GM12878 (cell line): Measurements from ENCODE around the gene AURKA. TPM values are rescaled to one million over a fixed set of nuclear protein-coding genes. Genes with fewer than 3 reads are reported as not detected.

Experiments
- ATAC-seq: fragments of 200-7000 bp; cut with Tn5 transposase; 3 replicates; pipeline ENCODE4 v1.9.1; 2020; ENCODE audit warnings: mild to moderate bottlenecking, moderate library complexity
- BruUV-seq: library from RNA; stranded (reverse); fragments of 400-500 nt; replicated peaks from 2 replicates; lab custom pipeline; 2021; lab: Mats Ljungman, UMichigan
- CTCF ChIA-PET: fragments of 300-600 bp; sonication (Branson Sonifier 250); formaldehyde crosslinking; extraction: SDS; loops from one replicate; lab custom pipeline; 2021; ENCODE audit warnings: inconsistent platforms; lab: Yijun Ruan, JAX
- POLR2A ChIA-PET: fragments of 350-600 bp; formaldehyde crosslinking; extraction: SDS; loops from one replicate; lab custom pipeline; 2021; ENCODE audit warnings: inconsistent platforms; lab: Charles Lee
- RAD21 ChIA-PET: fragments of 300-600 bp; sonication (Branson Sonifier 250); formaldehyde crosslinking; loops from one replicate; lab custom pipeline; 2023; ENCODE audit warnings: antibody characterized with exemption; ENCODE audit not compliant: unreplicated experiment; lab: Charles Lee
- SMC1A ChIA-PET: fragments of 300-600 bp; sonication (Branson Sonifier 250); formaldehyde crosslinking; loops from one replicate; lab custom pipeline; 2023; ENCODE audit not compliant: unreplicated experiment, uncharacterized antibody; lab: Charles Lee
- DNase-seq: peaks from one replicate; pipeline ENCODE4 v3.0.0-alpha.2; 2011; ENCODE audit warnings: low read depth, low spot score
- FAIRE-seq: peaks from 3 replicates; lab custom pipeline; 2011; peaks lifted over from hg19 to GRCh38; lab: Jason Lieb, UNC
- H2AFZ ChIP-seq: 2 replicates; pipeline ENCODE4 v1.6.0; 2011; ENCODE audit warnings: low read depth, low read length, control low read depth; ENCODE audit not compliant: control insufficient read depth
- H3K27ac ChIP-seq: 2 replicates; pipeline ENCODE4 v1.5.1; 2011; ENCODE audit warnings: control low read depth; ENCODE audit not compliant: control insufficient read depth, insufficient read depth
- H3K27me3 ChIP-seq, 2 experiments: replicated peaks in 1 of 2; 2 replicates each; pipeline versions ENCODE4 v1.6.0 to v1.6.1; 2011; ENCODE audit warnings: low read length in 1 of 2; ENCODE audit not compliant: control insufficient read depth in 2 of 2, insufficient read depth in 2 of 2
- H3K36me3 ChIP-seq, 2 experiments: 2 replicates each; pipeline ENCODE4 v1.5.1; 2011; ENCODE audit warnings: low read length in 1 of 2; ENCODE audit not compliant: control insufficient read depth in 2 of 2, insufficient read depth in 2 of 2
- H3K4me1 ChIP-seq: 2 replicates; pipeline ENCODE4 v1.6.1; 2011; ENCODE audit warnings: mild to moderate bottlenecking, low read length, moderate library complexity, mixed read lengths; ENCODE audit not compliant: control insufficient read depth, insufficient read depth
- H3K4me2 ChIP-seq: 2 replicates; pipeline ENCODE4 v1.6.0; 2011; ENCODE audit warnings: control low read depth; ENCODE audit not compliant: control insufficient read depth, insufficient read depth
- H3K4me3 ChIP-seq: fragments of 200-600 bp; sonication (generic); 2 replicates; pipeline ENCODE4 v1.5.1; 2016
- H3K79me2 ChIP-seq: 2 replicates; pipeline ENCODE4 v1.6.0; 2011; ENCODE audit warnings: low read length; ENCODE audit not compliant: control insufficient read depth, insufficient read depth
- H3K9ac ChIP-seq: 2 replicates; pipeline ENCODE4 v1.8.0; 2011; ENCODE audit warnings: low read length, control low read depth, mixed read lengths; ENCODE audit not compliant: control insufficient read depth, insufficient read depth
- H3K9me3 ChIP-seq: replicated peaks from 3 replicates; pipeline ENCODE4 v1.5.1; 2011; ENCODE audit warnings: mild to moderate bottlenecking, low read length; ENCODE audit not compliant: control insufficient read depth, insufficient read depth
- H4K20me1 ChIP-seq: 2 replicates; pipeline ENCODE4 v1.6.0; 2011; ENCODE audit not compliant: control insufficient read depth, insufficient read depth
- CHD2 ChIP-seq: IDR thresholded peaks from 2 replicates; pipeline ENCODE4 v1.6.1; 2011; ENCODE audit warnings: low read depth, low read length, improper control_type of control experiment, borderline replicate concordance
- CHD4 ChIP-seq: fragments of 200-600 bp; sonication (generic); IDR thresholded peaks from 2 replicates; pipeline ENCODE4 v1.6.1; 2016; ENCODE audit warnings: mild to moderate bottlenecking
- GABPA ChIP-seq: IDR thresholded peaks from 2 replicates; pipeline ENCODE4 v1.6.1; 2014; ENCODE audit warnings: antibody characterized with exemption, low read depth, mild to moderate bottlenecking, inconsistent platforms
- JUND ChIP-seq: IDR thresholded peaks from 2 replicates; pipeline ENCODE4 v1.6.1; 2012; ENCODE audit warnings: low read depth, mild to moderate bottlenecking, low read length, improper control_type of control experiment, moderate library complexity
- MTA2 ChIP-seq: fragments of 450-650 bp; IDR thresholded peaks from 2 replicates; pipeline ENCODE4 v1.6.1; 2016; ENCODE audit warnings: low read depth, mild to moderate bottlenecking, moderate library complexity
- NFYB ChIP-seq: IDR thresholded peaks from 2 replicates; pipeline ENCODE4 v1.6.1; 2011; ENCODE audit warnings: low read depth, mild to moderate bottlenecking, low read length, improper control_type of control experiment, moderate library complexity; ENCODE audit not compliant: insufficient read depth
- WGBS: methylation state at CpG from one replicate; pipeline ENCODE4 v1.1.6; 2016; ENCODE audit warnings: low lambda C conversion rate; ENCODE audit not compliant: insufficient replicate concordance, insufficient coverage; ENCODE audit errors: missing lambda C conversion rate; 5-methylcytosine and 5-hydroxymethylcytosine counted together
- in situ Hi-C: fragments of 300-500 bp; cut with MboI; formaldehyde crosslinking; loops from 9 replicates; pipeline ENCODE4 v1.14.3; 2018; ENCODE audit warnings: mixed read lengths
- intact Hi-C: fragments of 100-400 bp; cut with micrococcal nuclease; formaldehyde crosslinking; loops from one replicate; pipeline ENCODE4 v1.14.2; 2022; ENCODE audit not compliant: unreplicated experiment
- polyA plus RNA-seq, 11 experiments: library from polyadenylated mRNA; depleted of rRNA in 4 of 11; unstranded in 6 of 11; stranded (reverse) in 5 of 11; fragments of >200 nt; fragmentation: Nextera tagmentation in 4 of 11; fragmentation: Illumina TruSeq in 1 of 11; extraction: Ambion mirVana in 4 of 11; extraction: Trizol in 1 of 11; gene quantifications; 1 replicate in 1 of 11; 2 replicates in 10 of 11; pipeline versions ENCODE4 v1.2.1 to v1.2.3, GENCODE V29; 2011 to 2016; ENCODE audit warnings: inconsistent platforms in 2 of 11, missing spikeins in 2 of 11, low read depth in 1 of 11
- total RNA-seq, 4 experiments: library from RNA; depleted of rRNA in 3 of 4; stranded (reverse); fragments of >200 nt in 3 of 4; fragmentation: Illumina TruSeq in 1 of 4; extraction: Trizol in 1 of 4; gene quantifications; 2 replicates each; pipeline versions ENCODE4 v1.2.1 to v1.2.3, GENCODE V29; 2013 to 2021
- TF ChIP-seq, protein P1 (sequence below): IDR thresholded peaks from 2 replicates; pipeline ENCODE4 v1.6.1; 2012; ENCODE audit warnings: improper control_type of control experiment, low read depth, low read length; ENCODE audit not compliant: insufficient replicate concordance
- TF ChIP-seq, protein P2 (sequence below): fragments of 450-650 bp; IDR thresholded peaks from 2 replicates; pipeline ENCODE4 v1.6.1; 2014; ENCODE audit warnings: mild to moderate bottlenecking

AURKA gene
- total and polyA plus RNA-seq, 10 of the 15 experiments (the other 5 are each of a cell fraction or from before 2014, with no cell fraction given) = 57.3 to 122 (median 73.4) TPM

DNA sequence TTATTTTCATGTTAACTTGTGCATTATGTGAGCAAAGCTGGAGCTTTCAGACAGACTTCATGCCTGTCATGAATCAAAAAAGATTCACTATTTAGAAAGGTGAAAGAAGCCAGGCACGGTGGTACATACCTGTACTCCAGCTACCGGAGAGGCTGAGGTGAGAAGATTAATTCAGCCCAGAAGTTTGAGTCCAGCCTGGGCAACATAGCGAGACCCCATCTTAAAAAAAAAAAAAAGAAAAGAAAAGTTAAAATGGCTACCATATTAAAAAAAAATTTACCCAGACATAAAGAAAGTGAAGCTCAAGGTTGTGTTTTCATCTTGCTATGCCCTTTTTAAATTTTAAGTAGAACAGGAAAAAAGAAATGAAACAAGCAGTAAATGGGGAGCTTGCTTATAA is 20.9 kb upstream of the AURKA start (continued):
- TF ChIP-seq, protein P1, sequence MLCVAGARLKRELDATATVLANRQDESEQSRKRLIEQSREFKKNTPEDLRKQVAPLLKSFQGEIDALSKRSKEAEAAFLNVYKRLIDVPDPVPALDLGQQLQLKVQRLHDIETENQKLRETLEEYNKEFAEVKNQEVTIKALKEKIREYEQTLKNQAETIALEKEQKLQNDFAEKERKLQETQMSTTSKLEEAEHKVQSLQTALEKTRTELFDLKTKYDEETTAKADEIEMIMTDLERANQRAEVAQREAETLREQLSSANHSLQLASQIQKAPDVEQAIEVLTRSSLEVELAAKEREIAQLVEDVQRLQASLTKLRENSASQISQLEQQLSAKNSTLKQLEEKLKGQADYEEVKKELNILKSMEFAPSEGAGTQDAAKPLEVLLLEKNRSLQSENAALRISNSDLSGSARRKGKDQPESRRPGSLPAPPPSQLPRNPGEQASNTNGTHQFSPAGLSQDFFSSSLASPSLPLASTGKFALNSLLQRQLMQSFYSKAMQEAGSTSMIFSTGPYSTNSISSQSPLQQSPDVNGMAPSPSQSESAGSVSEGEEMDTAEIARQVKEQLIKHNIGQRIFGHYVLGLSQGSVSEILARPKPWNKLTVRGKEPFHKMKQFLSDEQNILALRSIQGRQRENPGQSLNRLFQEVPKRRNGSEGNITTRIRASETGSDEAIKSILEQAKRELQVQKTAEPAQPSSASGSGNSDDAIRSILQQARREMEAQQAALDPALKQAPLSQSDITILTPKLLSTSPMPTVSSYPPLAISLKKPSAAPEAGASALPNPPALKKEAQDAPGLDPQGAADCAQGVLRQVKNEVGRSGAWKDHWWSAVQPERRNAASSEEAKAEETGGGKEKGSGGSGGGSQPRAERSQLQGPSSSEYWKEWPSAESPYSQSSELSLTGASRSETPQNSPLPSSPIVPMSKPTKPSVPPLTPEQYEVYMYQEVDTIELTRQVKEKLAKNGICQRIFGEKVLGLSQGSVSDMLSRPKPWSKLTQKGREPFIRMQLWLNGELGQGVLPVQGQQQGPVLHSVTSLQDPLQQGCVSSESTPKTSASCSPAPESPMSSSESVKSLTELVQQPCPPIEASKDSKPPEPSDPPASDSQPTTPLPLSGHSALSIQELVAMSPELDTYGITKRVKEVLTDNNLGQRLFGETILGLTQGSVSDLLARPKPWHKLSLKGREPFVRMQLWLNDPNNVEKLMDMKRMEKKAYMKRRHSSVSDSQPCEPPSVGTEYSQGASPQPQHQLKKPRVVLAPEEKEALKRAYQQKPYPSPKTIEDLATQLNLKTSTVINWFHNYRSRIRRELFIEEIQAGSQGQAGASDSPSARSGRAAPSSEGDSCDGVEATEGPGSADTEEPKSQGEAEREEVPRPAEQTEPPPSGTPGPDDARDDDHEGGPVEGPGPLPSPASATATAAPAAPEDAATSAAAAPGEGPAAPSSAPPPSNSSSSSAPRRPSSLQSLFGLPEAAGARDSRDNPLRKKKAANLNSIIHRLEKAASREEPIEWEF = no peak
- TF ChIP-seq, all 136 proteins: peak for 0

DNA sequence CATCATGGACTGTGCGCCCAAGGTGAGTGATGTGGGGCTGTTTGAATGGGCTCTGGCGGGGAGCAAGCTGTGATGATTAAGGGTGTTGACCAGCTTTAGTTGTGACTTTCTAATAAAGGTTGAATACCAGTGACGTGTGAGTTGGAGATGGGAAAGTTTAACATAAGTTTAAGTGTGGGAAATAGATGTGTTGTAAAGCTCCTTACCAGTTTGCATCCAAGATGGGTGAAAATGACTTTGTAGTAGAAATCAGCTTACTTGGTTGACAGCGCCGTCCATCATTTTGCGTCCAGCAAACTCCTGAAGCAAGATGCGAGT is 20.4 kb upstream of the AURKA start:
- ChIA-PET RAD21 (interaction anchor here (0.7 to 1.7 kb wide), 6 partner anchors 12 to 64 kb away, joined by 3 to 8 read pairs (median 4); partner anchors contain the start of genes AURKA and CSTF1), CTCF (interaction anchor here (0.7 to 2.1 kb wide), 9 partner anchors 12 to 138 kb away, joined by 3 to 13 read pairs (median 3); partner anchors contain the start of genes AURKA and CSTF1)
- H3K4me2 ChIP-seq = peak overlapping the region; percentile 69
- 0 out of 2 replicates have a peak overlapping the region, but pooled peaks have one; percentile 32 for H3K27ac ChIP-seq
- no peaks in the 10 kb centered on the region for H3K9me3 ChIP-seq
- H4K20me1 ChIP-seq = no peaks in the 10 kb centered on the region
- H3K27me3 ChIP-seq = no peaks in the 10 kb centered on the region
- no peak for FAIRE-seq
- no peak overlapping the region for H3K4me3 ChIP-seq
- no peaks in the 10 kb centered on the region for H3K79me2 ChIP-seq
- peaks cover 0 to 4% of the 10 kb centered on the region in 2 experiments; a peak in 1 of 4 replicates for H3K36me3 ChIP-seq
- ATAC-seq = no peak
- intact Hi-C loops = no loop called here
- no peak for DNase-seq
- TF ChIP-seq CHD4 (no peak), CHD2 (no peak), GABPA (no peak), MTA2 (no peak), JUND (no peak), NFYB (no peak)
- TF ChIP-seq, protein P2, sequence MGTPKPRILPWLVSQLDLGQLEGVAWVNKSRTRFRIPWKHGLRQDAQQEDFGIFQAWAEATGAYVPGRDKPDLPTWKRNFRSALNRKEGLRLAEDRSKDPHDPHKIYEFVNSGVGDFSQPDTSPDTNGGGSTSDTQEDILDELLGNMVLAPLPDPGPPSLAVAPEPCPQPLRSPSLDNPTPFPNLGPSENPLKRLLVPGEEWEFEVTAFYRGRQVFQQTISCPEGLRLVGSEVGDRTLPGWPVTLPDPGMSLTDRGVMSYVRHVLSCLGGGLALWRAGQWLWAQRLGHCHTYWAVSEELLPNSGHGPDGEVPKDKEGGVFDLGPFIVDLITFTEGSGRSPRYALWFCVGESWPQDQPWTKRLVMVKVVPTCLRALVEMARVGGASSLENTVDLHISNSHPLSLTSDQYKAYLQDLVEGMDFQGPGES = no peak
- TF ChIP-seq, all 136 proteins: peak for 0
- 97% methylated on average over 7 of the region's 7 CpGs for WGBS
- no TSS peak for BruUV-seq
- peaks cover 6% of the 10 kb centered on the region; the same call in 1 of the 2 replicates for H3K4me1 ChIP-seq
- ChIA-PET POLR2A (interaction anchor here (0.6 kb wide), 1 partner anchor 51 kb away, joined by 4 read pairs; no protein-coding TSS in a partner anchor), SMC1A (interaction anchor here (1.0 to 1.4 kb wide), 8 partner anchors 9 to 138 kb away, joined by 3 to 6 read pairs (median 4); no protein-coding TSS in a partner anchor)
- in situ Hi-C loops = no loop called here
- H3K9ac ChIP-seq = no peak overlapping the region
- peak overlapping the region; percentile 76 for H2AFZ ChIP-seq
